ENCODE data around the gene LSAMP. TPM values are rescaled to one million over a fixed set of nuclear protein-coding genes. Genes with fewer than 3 reads are reported as not detected.

LSAMP gene
- total RNA-seq, 2 donors from 2014 or later, result 1.9 to 5.4 TPM

DNA sequence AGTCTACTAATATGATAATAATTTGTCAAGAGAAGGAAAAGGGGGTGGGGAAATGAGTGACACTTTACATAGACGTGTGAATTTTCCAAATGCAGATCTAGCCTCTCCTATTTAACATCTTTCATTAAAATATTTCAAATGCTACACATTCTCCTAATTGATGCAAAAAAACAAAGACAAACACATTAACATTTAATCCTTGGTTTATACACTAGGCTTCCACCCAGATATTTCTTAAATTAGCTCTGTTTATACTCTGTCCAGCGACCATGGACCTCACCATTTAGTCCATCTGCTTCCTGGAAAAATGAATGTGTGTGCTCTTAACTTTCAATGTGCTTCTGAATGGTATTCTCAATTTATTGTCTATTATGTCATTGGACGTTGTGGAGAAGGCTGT, 409.9 kb downstream of the LSAMP start:
- H3K27ac ChIP-seq, result no peak overlapping the region
- no peak overlapping the region for H3K4me3 ChIP-seq
- no peaks in the 10 kb centered on the region for H3K4me1 ChIP-seq (ENCODE audit: control insufficient read depth in 1 of 2, low read depth in 2 of 2)
- H3K36me3 ChIP-seq, result no peaks in the 10 kb centered on the region
- no peaks in the 10 kb centered on the region for H3K9me3 ChIP-seq
- no peaks in the 10 kb centered on the region for H3K27me3 ChIP-seq (replicated peaks; ENCODE audit: insufficient read depth)
- DNase-seq (ENCODE audit: low spot score), result no peak
- TF ChIP-seq, protein P1, sequence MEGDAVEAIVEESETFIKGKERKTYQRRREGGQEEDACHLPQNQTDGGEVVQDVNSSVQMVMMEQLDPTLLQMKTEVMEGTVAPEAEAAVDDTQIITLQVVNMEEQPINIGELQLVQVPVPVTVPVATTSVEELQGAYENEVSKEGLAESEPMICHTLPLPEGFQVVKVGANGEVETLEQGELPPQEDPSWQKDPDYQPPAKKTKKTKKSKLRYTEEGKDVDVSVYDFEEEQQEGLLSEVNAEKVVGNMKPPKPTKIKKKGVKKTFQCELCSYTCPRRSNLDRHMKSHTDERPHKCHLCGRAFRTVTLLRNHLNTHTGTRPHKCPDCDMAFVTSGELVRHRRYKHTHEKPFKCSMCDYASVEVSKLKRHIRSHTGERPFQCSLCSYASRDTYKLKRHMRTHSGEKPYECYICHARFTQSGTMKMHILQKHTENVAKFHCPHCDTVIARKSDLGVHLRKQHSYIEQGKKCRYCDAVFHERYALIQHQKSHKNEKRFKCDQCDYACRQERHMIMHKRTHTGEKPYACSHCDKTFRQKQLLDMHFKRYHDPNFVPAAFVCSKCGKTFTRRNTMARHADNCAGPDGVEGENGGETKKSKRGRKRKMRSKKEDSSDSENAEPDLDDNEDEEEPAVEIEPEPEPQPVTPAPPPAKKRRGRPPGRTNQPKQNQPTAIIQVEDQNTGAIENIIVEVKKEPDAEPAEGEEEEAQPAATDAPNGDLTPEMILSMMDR (IDR thresholded peaks at IDR 0.05), result no peak
- ATAC-seq (ENCODE audit: insufficient number of reproducible peaks, low FRiP score, low read depth), result no peak

DNA sequence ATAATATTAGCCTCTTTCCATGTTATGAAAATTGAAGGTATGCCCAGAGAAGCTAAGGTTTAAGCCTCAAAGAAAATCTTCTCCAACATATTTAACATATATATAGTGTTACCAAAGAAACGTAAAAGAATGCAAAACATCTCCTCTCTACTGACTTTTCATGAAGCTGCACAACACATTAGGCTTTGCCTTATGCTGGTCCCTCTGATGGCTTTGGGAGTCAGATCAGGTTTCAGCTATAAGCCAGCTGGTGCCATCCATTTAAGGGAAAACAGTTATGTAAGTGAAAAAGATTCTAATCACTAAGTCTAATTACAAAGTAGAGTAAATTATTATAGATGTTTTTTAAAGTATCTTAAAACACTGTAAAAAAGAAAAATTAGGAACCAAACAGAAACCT, 410.5 kb downstream of the LSAMP start:
- H3K4me3 ChIP-seq, result no peak overlapping the region
- TF ChIP-seq, protein P1 (IDR thresholded peaks at IDR 0.05), result no peak
- H3K27ac ChIP-seq, result no peak overlapping the region
- no peaks in the 10 kb centered on the region for H3K36me3 ChIP-seq
- DNase-seq (ENCODE audit: low spot score), result no peak
- H3K4me1 ChIP-seq (ENCODE audit: control insufficient read depth in 1 of 2, low read depth in 2 of 2), result no peaks in the 10 kb centered on the region
- no peak for ATAC-seq (ENCODE audit: insufficient number of reproducible peaks, low FRiP score, low read depth)
- H3K27me3 ChIP-seq (replicated peaks; ENCODE audit: insufficient read depth), result no peaks in the 10 kb centered on the region
- no peaks in the 10 kb centered on the region for H3K9me3 ChIP-seq

DNA sequence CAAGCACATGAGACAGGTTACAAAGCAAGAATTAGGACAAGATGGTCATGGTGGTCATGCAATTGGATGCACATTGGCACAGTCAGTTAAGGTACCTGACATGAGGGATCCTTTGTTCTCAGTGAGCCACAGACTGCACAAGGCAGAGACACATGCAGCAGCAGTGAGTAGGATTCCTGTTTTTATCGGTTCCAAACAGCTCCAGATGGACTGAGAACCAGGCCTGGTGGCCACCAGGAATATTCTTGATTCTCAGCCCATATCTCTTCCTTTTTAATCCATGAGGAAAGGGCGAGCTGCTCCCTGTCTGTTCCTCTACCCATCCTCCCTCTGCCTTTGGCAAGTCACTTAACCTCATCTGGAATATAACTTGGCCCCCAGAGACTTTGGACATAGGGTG, 411.2 kb downstream of the LSAMP start:
- ATAC-seq (ENCODE audit: insufficient number of reproducible peaks, low FRiP score, low read depth) (no peak), DNase-seq (ENCODE audit: low spot score) (no peak)
- Histone ChIP-seq H3K9me3 (no peaks in the 10 kb centered on the region), H3K36me3 (no peaks in the 10 kb centered on the region), H3K4me1 (ENCODE audit: control insufficient read depth in 1 of 2, low read depth in 2 of 2) (no peaks in the 10 kb centered on the region), H3K27ac (no peak overlapping the region), H3K4me3 (no peak overlapping the region), H3K27me3 (replicated peaks; ENCODE audit: insufficient read depth) (no peaks in the 10 kb centered on the region)
- TF ChIP-seq, protein P1 (IDR thresholded peaks at IDR 0.05), result no peak

DNA sequence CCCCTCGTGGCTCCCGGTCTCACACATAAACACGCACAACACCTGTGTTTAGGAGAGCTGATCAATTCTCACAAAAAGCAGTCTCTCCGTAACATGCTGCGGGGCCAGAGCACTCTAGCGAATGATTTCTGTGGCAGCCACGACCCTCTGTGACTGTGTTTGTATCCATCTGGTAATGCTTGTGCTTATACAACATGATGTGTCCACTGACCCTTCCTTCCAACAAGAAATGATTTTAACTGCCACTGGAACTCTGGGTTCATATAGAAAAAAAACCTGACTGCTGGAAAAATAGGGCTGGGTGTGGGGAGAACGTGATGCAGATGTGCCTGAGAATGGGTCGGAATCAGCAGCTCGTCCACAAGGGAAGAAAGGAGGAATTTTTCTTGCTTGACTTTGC, 411.8 kb downstream of the LSAMP start:
- TF ChIP-seq, protein P1 (IDR thresholded peaks at IDR 0.05), result no peak

DNA sequence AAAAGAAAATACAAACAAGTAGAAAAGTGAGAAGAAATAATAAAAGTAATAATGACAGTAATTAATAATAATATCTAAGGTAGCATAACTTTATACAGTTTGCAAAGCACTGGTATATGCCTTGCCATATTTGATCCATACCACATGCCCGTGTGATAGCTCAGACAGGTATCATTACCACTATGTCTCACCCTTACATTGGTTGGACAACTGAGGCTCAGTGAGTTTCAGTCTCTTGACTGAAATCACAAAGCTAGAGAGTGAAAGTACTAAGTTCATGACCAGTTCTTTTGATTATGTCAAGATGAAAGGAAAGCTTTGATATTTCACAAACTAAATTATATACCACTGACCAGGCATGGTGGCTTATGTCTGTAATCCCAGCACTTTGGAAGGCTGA, 413.1 kb downstream of the LSAMP start:
- Histone ChIP-seq H3K4me1 (ENCODE audit: control insufficient read depth in 1 of 2, low read depth in 2 of 2) (no peaks in the 10 kb centered on the region), H3K4me3 (no peak overlapping the region), H3K27ac (no peak overlapping the region), H3K9me3 (no peaks in the 10 kb centered on the region), H3K36me3 (no peaks in the 10 kb centered on the region), H3K27me3 (replicated peaks; ENCODE audit: insufficient read depth) (no peaks in the 10 kb centered on the region)
- DNase-seq (ENCODE audit: low spot score) (no peak), ATAC-seq (ENCODE audit: insufficient number of reproducible peaks, low FRiP score, low read depth) (no peak)
- TF ChIP-seq, protein P1 (IDR thresholded peaks at IDR 0.05), result no peak

More for the DNA sequence above, 411.8 kb downstream of the LSAMP start:
- Histone ChIP-seq H3K4me3 (no peak overlapping the region), H3K9me3 (no peaks in the 10 kb centered on the region), H3K4me1 (ENCODE audit: control insufficient read depth in 1 of 2, low read depth in 2 of 2) (no peaks in the 10 kb centered on the region), H3K36me3 (no peaks in the 10 kb centered on the region), H3K27me3 (replicated peaks; ENCODE audit: insufficient read depth) (no peaks in the 10 kb centered on the region), H3K27ac (no peak overlapping the region)
- DNase-seq (ENCODE audit: low spot score) (no peak), ATAC-seq (ENCODE audit: insufficient number of reproducible peaks, low FRiP score, low read depth) (no peak)
